ENCODE data around the gene GPR158.

Gene GPR158

DNA sequence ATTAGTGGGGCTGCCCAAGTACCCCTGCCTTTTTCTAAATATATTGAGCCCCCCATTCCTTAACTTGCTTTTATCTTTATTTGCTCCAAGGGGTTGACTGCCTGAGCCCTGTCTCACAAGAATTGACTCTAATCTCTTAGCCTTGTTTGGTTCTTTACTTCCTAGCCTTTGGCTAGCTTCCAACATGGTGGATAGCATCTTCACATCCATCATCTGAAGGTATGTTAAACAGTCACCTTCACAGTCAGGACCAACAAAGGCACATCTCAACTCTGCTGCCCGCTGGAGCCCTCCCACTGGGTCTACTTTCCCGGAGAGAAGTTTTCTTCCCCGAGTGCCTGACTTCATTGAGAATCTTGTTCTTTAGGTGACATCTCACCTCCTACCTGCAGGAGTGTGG, 329.5 kb downstream of the GPR158 start:
- no peak for DNase-seq (ENCODE audit: low read depth in 2 of 2)

DNA sequence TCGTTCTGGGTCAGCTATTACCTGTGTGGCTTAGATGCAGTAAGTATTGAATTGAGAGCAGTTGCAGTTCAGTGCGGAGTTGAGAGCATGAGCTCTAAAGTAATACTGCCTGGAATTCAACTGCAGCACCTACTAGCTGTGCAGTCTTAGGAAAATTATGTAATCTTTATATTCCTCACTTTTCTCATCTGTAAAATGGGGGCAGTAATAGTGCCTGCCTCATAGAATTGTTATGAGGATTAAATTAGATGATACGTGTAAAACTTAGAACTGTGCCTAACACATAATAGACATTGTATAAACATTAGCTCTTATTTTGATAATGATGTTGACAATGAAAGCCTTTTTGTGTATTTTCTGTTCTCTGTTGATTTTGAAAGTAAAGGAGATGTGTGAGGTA, 330.0 kb downstream of the GPR158 start:
- no peak for DNase-seq (ENCODE audit: low read depth in 2 of 2)

DNA sequence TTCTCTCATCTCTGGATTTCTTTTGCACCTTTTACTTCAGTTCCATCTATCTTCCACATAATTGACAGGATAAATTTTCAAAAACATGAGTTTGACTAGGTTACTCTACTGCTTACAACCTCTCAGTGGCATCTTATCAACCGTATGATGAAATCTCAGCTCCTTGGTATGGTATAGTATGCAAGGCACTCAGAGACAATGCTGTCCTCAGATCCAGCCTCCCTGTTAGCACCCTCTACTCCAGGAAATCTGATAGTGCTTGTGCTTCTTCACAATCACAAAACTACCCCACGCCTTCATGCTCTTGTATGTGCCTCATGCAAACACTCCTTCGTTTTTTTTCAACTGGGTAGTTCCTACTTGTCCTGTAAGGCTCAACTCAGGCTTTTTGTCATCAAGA, 330.7 kb downstream of the GPR158 start:
- no peak for DNase-seq (ENCODE audit: low read depth in 2 of 2)

DNA sequence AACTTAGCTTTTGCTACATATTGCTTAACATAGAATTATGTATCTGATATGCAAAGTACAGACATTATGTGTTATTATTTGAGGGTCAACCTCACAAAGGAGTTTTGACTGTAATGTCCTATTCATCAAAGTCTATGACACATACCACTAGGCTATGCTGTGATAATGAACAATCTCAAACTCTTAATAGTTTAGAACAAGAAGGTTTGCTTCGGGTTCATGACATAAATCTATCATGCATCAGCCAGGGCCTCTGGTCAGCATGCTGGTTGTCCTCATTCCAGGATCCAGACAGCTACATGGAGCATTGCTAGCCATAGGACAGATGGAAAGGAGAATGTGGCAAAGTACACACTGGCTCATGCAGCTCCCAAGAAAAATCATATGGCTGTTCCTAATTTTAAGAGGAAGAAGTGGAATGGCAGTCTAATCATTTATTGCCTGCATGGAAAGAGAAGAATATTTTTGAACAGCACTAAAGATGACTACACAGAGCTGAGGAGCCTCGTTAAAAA, 332.1 kb downstream of the GPR158 start:
- no peak for DNase-seq (ENCODE audit: low read depth in 2 of 2)

DNA sequence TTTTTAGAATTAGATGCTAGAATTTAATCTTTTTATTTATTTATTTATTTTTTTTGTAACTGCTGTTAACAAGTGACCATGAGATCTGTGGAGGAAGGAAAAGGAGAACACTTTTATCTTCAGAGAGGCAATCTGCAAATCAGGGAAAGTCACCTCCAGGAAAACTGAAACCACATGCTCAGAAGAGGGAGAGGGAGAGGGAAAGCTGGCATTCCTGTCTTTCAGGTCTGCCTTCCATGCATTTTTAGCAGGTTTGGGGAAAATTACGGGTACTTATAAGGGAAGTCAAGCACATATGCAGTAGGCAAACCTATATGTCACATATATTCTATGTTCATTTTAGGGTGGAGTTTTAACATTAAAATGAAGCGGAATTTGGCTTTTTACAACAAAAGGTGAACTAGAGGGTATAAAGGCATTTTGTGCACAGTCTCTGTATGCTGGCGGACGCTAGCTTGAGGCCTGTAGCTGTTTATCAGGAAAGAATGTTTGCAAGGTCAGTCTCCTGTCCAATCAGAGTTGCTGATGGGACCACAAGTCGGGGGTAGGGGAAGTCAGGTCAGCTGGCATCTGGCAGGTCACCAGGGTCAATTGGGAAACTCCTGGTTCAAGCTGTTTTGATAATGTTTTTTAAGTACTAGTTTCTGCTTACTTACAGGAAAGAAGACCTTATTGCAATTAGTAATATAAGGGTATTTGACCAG, 333.5 kb downstream of the GPR158 start:
- DNase-seq (ENCODE audit: low read depth in 2 of 2): no peak

DNA sequence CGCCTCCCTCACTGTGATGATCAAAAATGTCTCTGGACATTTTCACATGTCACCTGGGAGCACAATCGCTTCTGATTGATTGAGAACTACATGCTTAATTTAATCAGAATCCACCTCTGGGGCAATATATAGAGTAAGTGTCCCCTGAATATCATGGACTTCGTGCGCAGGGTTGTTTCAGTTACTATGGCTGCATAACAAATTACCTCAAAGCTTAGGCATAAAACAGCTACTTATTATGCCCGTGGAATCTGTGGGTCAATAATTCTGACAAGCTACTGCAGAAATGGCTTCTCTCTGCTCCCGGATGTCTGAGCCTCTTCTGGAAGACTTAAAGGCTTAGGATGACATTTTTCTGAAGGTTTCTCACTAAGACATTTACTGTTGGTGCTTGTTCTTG, 334.4 kb downstream of the GPR158 start:
- no peak for DNase-seq (ENCODE audit: low read depth in 2 of 2)

DNA sequence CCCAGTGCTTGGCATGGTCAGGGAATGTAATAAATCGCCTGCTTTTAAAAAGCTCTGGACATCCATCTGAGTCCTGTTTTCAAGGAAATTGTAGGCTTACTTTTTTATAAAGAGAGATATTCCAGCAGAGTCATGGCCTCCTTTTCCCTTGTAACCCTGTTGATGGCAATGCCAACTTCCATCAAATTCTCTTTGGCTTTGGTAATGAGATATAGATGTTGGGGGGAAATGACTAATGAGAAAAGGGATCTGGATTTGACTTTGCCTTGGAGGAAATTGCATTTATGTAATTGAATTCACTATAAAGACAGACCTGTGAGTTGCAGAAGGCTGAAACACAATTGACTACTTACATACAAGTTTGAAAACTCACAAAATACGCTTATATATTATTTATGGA, 347.5 kb downstream of the GPR158 start:
- DNase-seq (ENCODE audit: low read depth in 2 of 2): no peak

DNA sequence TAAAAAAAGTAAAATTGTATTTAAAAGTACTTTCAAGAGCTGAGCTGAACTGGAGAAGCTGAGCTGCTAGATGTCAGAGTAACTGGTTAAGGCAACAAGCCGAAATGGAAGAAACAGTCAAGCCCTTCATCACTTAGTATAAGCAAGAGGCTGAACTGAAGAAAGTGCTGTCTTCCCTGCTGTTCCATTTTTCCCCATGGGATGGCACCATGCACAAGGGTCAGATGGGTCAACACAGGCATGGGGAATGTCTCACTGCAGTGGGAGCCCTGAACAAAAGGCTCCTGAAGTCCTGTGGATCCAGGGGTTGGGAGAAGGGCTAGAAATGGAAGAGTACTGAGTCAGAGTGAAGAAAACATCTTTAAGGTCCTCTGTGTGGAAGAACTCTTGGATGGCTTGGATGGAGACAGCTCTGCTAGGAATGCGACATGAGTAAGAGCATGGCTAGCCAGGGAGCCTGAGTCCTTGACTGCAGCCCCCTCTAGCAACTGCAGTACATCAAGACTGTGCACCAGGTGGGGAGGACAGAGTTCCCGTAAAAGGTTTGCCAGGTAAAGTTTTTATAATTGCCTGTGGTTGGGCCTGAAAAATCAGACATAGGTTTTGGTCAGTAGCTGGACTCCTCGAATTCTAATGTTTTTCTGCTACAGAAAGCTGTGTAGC, 348.3 kb downstream of the GPR158 start:
- DNase-seq (ENCODE audit: low read depth in 2 of 2): no peak

DNA sequence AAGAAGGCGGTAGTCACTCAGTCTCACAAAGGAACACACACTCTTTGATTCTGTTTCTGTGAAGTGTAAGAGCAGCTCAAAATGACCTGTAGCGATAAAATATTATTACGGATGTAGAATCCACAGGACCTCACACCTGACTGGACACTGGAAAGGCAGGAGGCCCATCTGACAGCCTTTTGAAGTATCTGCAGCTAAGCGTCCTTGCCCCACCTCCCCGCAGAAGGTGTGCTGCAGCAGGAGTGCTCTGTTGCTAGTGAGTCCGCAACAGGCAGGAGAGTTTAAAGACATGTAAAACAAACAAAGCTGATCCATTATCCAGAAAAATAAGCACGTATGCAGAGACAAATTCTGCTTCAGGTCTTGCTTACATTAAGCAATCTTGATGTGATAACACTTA, 355.5 kb downstream of the GPR158 start:
- no peak for DNase-seq (ENCODE audit: low read depth in 2 of 2)

DNA sequence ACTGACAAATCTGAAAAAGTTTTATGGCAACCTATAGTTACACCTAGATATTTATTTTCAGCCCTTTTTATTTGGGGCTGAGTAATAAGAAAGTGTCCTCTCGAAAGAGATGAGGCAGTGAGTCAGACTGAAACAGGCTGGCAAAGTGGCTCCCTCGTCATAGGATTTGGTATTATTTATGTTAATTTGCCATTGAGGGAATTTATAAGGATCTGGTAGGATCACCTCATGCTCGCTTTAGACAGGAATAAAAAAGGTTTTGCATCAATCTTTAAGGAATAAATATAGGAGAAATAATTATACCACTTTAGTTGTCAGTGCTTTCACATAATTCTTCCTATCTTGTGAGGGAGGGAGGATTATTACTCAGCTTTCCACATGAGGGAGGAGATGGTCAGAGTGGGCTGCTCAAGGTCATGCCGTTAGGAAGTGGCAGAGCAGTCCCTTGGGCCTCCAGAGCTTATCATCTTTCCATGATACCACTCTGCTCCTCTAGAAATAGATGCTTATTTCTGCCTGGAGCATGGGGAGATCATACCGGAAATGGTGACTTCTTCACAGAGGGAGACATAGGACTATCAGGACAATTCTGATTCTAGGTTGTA, 356.8 kb downstream of the GPR158 start:
- no peak for DNase-seq (ENCODE audit: low read depth in 2 of 2)

DNA sequence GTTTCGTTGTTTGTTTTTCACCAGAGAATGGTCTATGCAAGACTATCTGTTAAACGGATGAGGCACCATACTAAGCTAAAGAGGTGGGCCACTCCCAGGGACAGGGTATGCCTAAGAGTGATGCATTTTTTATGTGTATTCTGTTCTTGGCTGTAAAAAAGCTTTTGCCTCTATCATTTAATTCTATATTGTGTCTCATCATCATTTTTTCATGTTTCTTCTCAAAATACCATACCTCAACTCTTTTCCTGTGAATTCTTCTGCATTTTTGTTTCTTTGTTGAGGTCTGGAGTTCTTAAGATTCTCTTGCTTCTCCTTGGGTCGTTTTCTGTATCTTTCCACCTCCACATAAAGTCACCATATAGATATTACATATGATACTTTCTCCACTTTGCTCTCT, 357.4 kb downstream of the GPR158 start:
- DNase-seq (ENCODE audit: low read depth in 2 of 2): no peak

DNA sequence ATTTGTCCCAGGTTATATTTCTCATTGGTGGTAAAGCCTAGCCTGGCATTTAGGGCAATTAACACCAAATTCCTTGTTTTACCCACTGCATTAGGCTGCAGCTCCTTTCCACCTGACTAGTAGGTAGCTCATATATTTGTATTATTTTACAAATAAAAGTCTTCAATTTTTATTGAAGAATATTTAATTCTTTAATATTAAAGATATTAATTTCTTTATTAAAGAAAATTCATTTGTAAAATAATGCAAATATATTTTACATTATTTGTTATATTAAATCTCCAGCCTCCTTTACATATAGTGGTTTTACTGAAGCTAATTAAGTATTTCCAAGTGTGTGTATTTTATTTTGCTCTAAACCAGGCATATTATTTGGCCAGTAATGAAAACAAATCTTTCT, 361.2 kb downstream of the GPR158 start:
- no peak for DNase-seq (ENCODE audit: low read depth in 2 of 2)

DNA sequence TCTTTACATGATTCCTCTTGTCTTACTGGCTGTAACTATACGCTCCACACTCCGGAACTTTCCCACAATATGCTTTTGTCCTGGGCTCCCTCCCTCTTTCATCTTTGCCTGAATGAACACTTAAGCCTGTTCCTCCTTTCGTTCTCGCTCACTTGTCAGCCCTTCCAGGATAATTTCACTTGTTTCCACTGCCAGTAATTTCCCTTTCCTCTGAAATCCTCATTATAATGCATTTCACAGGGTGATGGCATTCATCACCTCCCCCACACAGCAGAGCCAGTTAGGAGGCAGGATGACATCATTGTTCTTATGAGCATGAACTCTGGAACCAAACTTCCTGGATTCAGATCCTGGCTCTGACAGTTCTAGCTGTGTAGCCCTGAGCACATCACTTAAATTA, 372.6 kb downstream of the GPR158 start:
- no peak for DNase-seq (ENCODE audit: low read depth in 2 of 2)

DNA sequence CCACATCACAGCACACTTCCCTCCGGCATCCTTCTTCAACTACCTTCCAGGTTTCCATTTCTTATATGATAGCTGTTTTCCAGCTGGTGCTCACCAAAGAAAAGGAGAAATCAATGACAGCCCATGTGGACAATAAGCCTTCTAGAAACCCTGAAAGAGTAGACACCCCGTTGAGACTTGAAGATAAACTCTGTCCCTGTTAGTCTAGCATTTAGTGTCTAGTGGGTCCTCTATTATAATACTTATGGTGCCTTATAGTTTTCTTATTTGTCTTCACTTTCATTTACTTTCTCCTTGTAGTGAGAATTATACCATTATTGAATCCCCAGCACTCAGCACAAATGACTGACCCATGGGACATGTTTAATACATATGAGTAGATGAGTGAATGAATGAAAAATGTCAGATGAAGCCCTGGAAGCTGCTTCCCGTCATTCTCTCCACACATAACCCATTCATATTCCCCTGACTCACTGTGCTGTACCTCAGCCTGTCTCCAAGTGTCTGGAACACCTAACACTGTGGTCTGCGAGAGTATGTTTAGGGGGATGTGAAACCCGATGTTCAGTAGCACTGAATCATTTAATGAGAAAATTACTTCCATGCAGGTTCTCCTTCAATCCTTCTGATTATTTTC, 377.6 kb downstream of the GPR158 start:
- no peak for DNase-seq (ENCODE audit: low read depth in 2 of 2)

DNA sequence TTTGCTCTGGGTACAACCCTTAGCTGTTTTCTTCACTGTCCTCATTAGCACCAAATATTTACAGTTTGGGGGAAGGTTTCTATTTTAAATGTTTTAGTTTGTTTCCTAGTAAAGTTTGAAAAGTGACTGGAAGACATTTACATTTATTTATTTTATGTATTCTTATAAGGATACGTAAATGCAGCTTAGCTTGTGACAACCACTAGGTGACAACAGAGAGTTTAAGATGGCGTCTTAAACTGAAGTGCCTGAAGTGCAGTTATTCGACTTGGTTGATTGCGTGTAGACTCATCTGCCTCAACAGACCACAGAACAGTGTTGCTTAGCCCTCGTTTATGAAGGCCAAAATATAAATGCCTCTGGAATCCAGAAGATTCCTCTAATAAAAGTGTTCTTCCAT, 381.1 kb downstream of the GPR158 start:
- DNase-seq (ENCODE audit: low read depth in 2 of 2): no peak

DNA sequence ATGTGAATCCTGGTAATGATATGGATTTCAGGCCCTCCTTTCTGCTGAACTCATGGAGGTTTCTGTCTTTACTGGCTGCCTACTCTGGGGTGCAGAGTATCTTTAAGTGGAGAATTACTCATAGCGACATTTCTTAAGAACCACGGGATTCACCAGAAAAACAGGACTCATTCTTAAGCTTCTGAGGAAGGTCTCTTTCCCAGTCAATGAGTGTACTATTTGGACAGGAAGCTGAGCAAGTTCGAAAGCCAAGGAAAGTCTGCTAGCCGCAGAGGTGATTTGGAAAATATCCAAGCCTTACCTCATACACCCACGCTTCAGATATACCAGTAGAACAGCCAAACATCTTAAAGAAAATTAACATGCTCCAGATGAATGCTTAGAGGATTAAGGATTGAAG, 381.7 kb downstream of the GPR158 start:
- DNase-seq (ENCODE audit: low read depth in 2 of 2): no peak

DNA sequence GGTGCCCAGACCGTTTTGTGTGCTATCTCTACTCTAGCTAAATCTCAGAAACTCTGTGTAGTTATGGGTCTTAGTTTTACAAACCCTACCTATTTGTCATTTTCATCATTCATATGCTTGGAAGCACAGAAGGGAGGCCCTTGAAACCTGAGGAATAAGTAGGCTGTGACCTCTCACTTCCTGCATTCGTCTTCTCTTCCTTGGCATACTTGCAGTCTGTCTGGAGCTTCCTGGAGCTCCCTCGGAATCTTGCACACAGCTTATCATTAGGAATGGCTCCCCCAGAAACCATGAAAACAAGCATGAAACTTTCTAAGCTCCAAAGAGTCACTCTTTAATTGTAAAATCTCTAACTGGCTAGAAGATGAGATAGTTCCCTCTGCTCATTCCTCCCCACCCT, 382.3 kb downstream of the GPR158 start:
- DNase-seq (ENCODE audit: low read depth in 2 of 2): no peak

DNA sequence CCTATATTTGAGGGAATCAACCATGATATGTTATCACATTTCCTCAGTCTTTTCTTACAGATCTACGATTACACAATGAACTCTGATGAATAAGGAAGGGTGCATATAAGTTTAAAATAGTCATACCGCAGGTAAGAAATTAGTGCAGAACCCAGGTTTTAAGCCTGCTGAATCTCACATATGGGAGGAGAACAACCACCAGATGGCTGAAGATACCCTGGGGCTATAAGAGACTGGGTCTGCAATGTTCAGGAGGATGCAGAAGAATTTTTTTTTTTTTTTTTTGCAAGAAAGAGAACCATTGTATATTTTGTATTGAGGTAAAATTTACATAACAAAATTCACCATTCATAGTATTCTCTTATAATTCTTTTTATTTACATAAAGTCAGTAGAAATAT, 387.0 kb downstream of the GPR158 start:
- no peak for DNase-seq (ENCODE audit: low read depth in 2 of 2)

DNA sequence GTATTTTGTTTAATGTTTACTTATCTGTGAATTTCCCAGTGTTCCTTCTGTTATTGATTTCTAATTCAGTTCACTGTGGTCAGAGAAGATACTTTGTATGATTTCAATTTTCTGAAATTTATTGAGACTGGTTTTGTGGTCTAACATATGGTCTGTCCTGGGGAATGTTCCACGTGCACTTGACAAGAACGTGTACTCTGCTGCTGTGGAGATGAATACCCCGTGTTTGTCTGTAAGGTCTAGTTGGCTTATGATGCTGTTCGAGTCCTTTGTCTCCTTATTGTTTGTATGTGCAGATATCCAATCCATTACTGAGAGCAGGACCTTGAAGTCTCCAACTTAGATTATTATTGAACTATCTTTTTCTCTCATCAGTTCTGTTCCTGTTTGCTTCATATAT, 387.7 kb downstream of the GPR158 start:
- DNase-seq (ENCODE audit: low read depth in 2 of 2): no peak

DNA sequence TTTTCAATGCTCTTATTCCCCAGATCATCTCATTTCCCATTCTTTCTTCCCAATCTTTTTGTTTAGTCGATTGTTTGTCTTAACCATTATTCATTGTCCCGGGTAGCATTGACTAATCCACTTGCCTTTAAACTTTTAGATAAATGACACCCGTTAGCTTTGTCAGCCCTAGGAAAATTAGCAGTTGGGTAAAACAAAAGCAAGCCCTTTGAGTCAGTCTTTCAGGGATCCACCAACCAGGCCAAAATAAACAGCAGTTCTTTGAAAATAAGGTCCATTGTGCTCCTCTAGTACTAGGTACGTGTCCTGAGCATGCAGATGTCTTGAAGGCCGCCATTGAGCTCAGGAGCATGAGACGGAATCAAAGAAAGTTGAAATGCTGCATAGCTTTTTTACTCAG, 389.6 kb downstream of the GPR158 start:
- DNase-seq (ENCODE audit: low read depth in 2 of 2): no peak

DNA sequence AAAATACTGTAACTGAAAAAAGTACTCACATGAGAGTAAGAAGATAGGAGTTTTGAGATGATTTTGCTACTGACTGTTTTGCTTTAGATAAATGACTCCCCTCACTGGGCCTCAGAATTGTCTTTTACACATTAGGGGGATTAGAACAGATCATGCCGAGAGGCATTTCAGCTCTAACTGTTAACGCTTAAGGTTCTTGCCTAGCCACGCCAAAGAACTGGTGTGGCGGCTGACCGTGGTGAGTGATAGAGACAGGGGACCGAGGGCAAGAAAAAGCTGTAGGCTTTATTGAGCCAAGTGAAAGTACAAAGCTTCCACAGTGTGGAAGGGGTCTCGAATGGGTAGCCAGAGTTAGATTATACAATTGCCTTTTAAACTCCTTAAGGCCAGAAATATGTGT, 390.8 kb downstream of the GPR158 start:
- DNase-seq (ENCODE audit: low read depth in 2 of 2): no peak

DNA sequence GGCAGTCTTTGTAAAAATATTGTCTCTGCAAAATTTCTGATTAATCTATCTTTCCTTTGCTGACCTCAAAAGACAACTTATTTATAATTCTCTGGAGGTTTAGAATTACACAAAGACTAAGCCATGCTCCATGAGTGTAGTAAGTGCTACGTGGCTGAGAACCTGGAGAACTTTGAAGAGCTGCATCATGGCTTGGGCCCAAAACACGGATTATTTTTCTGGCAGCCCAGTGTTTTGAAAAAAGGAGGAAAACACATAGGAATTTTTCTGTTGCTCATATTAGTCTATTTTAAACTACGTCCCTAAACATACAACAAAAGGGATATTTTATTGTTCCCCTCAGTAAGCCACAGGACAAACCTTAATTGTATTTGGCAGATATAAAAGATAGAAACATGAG, 398.5 kb downstream of the GPR158 start:
- DNase-seq (ENCODE audit: low read depth in 2 of 2): no peak

DNA sequence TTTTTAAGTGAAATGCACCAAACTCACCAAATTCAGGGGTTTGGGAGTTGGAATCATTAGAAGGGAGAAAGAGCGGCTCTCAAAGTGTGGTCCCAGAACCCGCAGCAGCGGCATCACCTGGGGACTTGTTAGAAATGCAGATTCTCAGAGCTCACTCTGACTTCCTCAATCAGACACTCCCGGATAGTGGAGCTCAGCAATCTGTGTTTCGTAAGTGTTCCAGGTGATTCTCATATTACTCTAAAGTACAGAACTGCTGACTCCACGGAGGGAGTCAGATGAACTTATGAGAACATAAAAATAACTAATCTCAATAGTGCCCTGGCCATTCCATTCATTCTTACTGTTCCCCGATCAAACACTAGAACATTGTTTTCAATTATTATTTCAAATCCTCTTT, 400.5 kb downstream of the GPR158 start:
- no peak for DNase-seq (ENCODE audit: low read depth in 2 of 2)

All from stimulated activated CD4-positive, alpha-beta T cell treated with anti-CD3 and anti-CD28 coated beads, Interleukin-12 subunit alpha, Interleukin-12 subunit beta, amount 100 ng/mL, for 24 hours (primary cell).